T47D (cell line): Measurements from ENCODE around the gene GPC6.

ENCODE experiments used
- DNase-seq, 2 experiments: peaks; one replicate each; pipeline versions ENCODE4 v3.0.0 to v3.0.0-alpha.2; 2011 to 2012; ENCODE audit warnings: low read depth in 1 of 2, low spot score in 1 of 2
- JUND ChIP-seq: IDR thresholded peaks from 2 replicates; pipeline ENCODE4 v1.6.1; 2012; ENCODE audit warnings: low read depth
- in situ Hi-C: cut with HindIII; loops from 2 replicates; pipeline ENCODE4 v1.10.0; 2016; ENCODE audit warnings: low sequenced_read_pairs, low pct_unique_long_range_greater_than_20kb

GPC6 gene

DNA sequence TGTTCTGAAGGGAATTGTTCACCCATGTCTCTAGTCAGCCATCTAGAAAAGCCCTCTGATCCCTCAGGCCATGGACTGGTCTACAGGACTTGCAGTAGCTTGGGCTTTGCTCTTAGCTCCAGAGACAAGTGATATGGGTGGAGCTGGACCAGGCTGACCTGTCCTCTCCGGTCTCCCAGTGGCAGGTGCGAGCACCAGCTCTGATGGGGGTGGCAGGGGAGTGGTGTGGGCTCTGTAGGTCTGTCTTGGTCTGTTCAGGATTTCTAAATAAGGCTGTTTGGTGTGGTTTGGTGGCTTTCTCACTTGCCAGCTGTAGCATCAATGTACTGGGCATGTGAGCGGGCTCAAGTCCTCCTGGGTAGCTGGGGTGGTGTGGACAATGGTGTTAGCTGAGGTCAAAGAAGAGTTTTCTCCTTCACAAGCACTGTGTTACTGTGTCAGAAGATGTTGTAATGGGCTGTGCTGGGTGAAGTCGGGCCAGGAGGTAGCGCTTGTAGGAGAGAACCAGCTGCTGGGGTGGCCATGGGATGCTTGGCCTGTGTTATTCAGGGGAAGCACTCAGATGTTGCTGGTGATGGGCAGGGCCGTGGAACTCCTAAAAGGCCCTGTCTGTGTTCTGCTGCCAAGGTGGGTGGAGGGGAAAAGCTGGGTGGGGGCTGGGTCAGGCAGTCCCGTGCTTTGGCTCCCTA lies 16.9 kb downstream of the GPC6 start:
- no peak for TF ChIP-seq JUND
- in situ Hi-C loops, result no loop called here
- no peak for DNase-seq

DNA sequence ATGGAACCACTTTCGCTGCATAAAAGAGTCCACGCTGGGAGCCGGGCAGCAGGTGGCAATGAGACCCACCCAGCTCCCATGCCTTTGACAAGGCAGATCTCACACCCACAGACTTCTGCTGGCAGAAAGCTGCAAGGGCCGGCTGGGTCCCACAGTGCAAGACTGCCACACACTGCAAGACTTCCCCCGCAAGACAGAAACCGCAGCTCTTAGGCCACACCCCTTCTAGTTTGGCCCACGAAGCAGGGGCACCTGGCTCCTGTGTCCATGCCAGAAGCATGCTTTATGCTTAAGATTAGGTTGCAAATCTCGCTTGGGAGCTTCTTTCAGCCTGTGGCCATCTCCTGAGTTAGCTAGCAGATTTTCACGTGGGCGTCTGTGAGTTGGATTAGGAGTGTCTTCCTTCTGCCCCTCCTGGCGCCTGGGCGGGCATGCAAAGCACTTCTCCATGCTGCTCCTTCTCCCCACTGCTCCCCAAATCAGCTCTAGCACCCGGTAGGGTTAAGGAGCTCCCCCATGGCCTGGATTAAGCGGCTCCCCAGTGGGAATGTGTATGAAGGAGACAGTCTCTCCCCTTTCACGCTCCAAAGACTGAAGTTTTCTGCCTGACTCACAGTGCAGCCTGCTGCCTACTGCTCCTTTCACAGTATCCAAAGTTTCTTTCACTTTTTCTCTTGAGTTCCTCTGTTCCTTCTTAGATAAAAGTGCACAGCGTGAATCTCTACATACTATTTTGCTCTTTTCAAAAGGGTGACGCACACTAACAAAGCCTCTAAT lies 17.7 kb downstream of the GPC6 start:
- in situ Hi-C loops, result no loop called here
- TF ChIP-seq JUND, result no peak
- no peak for DNase-seq

DNA sequence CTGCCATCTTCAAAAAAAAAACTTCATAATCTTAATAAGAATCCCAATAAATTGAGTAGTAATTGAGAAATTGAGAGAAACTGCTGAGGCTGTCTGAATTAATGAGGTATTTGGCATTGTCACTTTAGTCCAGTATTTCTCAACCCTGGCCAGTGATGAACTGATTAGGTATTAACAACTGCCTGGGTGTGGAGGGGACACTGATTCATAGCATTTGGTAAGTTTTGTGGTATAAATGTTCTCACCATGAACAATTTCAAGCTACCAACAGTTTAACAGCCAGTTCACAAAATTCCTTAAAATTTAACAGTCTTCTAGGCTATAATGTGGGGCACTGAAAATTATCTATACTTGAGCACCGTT lies 18.3 kb downstream of the GPC6 start:
- no peak for DNase-seq
- in situ Hi-C loops, result no loop called here
- no peak for TF ChIP-seq JUND

DNA sequence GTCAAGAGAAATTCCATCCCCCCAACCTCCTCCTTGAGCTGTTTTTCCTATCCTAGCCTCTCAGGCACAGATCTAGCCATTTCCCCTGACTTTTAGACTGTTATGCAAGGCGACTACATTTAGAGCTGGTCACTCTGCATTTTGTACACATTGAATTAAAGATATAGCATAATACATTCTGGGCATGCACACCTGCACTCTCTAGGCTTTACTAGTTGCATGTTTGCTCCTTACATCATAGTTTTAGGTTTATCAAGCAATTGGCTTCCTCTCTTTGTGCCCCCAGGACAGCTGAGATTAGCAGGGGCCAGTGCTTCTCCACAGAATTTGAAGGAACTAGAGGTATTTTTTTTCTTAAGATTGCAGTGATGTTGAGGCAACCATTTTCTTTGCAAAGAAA lies 19.5 kb downstream of the GPC6 start:
- in situ Hi-C loops, result no loop called here
- no peak for TF ChIP-seq JUND
- no peak for DNase-seq

DNA sequence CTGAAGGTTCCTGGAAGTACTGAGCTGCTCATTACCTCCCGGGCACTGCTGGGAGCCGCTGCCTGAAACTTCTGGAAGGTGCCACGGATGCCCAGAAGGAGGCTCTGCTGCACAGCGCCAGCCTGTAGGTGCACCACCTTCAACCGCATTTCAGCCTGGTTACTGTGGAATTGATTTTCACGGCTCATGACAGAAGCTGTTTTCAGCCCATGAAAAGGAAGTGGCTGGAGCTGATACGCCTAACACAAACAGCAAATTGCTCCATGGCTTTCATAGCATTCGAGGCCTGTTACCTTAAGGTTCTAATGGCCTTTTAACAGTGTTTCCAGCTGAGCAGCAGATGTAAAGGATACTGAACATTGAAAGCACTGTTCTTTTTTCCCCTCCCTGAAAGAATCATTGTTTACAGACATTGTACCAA lies 22.0 kb downstream of the GPC6 start:
- in situ Hi-C loops, result no loop called here
- DNase-seq, result peak; percentile 39 to 85
- TF ChIP-seq JUND, result no peak

DNA sequence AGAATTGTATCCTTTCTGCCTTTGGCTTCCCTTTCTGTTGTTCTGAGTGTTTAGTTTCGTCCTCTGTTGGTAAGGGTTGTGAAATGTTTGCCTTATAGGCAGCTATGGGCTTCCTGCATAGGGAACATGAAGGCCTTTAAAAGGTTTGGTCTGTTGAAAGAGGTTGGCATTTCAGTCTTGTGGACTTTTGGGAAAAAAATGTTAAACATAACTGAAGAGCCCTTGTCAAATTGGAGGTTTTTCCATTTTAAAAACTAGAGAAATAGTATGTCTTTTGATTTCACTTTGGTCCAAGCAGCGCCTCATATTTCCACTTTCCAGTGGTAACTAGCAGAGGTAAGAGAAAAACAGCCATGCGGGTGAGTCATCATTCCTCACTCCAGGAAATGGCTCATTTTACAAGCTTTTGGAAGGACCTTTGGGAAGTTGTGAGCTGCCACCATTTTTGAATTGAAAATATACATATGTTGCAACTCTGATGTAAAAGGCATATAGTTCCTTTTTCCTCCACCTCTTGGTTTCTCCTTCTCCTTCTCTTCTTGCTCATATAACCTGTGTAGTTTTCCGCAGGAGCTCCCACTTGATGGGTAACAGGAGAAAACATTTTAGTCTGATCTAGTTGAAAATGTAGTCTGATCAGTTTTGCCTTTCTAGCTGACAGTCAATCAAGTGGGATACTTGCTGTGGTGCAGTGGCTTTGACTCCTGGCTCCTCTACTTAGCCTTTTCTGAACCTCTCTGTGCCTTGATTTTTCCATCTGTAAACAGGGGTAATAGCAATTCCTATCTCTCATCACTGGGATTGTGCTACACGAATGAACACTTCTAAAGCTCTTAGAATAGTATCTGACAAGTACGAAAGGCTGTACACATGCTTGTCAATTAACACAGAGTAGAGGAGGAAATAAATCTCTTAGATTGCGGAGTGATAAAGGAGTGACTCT lies 23.0 kb downstream of the GPC6 start:
- DNase-seq, result peak in 1 of 2 experiments; percentile 10
- in situ Hi-C loops, result no loop called here
- no peak for TF ChIP-seq JUND

DNA sequence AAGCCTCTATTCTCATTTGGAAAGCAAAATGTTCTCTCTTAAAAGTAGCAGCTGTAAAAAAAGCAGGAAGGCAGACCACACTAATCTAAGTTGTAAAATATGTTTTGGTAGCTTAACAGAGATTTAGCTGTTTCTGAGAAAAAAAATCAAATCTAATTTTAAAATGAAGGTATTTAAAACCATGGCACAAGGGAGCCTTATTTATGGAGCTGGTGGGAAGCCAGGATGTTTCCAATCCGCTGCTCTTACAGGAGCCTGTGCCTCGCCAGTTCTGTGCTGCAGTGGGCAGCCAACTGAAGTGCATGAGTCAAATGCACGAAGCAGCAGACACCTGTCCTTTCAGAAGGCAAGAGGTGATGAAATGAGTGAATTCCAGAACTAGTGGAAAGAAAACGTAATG lies 28.2 kb downstream of the GPC6 start:
- no peak for DNase-seq
- in situ Hi-C loops, result no loop called here
- no peak for TF ChIP-seq JUND

DNA sequence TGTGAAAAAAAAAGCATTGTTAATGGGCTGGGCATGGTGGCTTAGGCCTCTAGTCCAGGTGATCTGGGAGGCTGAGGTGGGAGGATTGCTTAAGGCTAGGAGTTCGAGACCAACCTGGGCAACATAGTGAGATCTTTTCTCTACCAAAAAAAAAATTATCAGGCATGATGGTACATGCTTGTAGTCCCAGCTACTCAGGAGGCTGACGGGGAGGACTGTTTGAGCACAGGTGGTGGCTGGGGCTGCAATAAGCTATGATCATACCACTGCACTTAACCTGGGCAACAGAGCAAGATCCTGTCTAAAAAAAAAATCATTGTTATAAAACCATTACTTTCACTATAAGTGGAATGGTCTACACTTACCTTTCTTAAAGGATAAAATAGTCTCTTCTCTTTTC lies 30.4 kb downstream of the GPC6 start:
- in situ Hi-C loops, result no loop called here
- no peak for TF ChIP-seq JUND
- DNase-seq, result no peak

DNA sequence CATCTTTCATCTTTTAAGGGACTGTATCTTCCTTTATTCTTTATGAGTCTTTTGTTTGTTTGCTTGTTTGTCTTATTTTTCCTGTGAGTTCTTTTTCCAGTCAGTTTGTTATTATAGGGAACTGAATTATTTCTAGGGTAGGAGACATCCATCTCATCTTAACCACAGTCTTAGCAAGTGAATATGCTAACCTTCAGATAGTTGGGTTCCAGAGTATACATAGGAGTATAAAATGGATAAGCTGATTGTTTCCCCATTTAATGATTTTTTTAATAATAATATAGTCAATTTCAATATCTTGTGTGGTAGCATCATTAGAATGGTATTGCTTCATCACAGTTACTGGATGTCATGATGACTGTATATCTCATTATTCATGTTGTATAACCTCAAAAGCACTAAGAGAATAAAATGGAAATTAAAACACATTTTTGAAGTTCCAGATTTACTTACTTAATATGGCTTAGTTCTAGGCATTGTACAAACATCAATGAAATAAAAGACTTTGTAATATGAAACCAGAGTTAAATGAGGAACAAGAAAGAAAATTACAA lies 33.0 kb downstream of the GPC6 start:
- in situ Hi-C loops, result no loop called here
- TF ChIP-seq JUND, result no peak
- DNase-seq, result no peak

DNA sequence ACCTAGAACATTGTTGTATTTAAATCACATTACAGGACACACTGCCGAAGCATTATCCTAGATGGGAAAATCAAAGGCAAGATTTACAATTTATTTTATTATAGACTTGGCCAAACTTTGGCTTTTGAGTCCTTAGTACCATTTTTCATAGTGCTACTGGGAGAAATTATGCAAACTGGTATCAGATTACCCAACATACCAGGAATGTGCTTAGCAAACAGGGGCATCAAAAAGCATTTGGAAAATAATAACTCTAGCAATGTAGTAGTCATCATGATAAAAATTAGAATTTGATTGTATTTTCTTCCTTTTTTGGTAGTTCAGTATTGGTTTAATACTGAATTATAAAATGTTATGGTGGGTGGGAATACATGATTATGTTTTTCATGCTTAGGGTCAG lies 34.0 kb downstream of the GPC6 start:
- in situ Hi-C loops, result no loop called here
- no peak for DNase-seq
- no peak for TF ChIP-seq JUND

DNA sequence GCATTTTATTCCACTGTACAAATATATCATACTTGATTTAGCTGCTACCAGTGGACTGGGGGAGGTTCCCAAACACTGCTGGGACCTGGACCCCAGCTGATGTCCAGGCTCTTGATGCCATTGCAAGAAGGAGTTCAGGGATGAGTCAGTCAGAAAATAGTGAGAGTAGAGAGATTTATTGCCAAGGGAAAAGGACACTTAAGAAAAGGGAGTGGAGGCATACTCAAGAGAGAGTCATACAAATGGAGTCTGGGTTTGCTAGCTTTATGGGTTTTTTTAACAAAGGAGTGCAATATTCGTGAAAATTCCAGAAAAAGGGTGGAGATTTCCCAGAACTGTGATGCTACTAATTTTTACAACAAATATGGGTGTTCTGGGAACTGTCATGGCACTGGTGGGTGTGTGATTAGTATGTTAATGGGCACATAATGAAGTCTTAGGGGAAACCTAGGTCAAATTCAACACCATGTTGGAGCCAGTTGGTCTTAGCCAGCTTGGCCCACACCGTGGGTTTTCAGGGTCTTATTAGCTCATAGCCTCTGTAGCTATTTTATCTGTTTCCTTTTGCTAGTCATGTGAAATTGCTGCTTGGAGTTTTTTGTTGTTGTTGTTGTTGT lies 36.2 kb downstream of the GPC6 start:
- TF ChIP-seq JUND, result no peak
- no peak for DNase-seq
- in situ Hi-C loops, result no loop called here

DNA sequence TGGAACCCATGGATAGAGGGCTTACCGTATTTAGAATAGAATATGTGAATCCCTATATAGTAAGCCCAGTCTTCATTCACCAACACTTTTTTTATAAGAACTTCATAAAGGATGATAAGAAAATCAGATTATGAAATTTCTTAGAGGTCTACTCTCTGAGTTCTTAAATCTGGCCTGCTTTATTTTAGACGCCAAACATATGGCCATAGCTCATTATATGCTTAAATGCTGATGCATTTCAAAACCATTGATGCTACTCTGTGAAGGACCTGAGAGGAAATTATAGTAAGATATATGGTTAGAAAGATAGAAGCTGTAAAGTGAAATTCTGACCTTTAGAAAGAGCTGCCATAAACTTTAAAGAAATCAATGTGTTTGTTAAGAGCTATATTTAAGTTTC lies 38.3 kb downstream of the GPC6 start:
- in situ Hi-C loops, result no loop called here
- no peak for DNase-seq
- TF ChIP-seq JUND, result no peak
